SK-N-SH (cell line): ENCODE data around the gene OR6K3. TPM values are rescaled to one million over a fixed set of nuclear protein-coding genes. Genes with fewer than 3 reads are reported as not detected.

ENCODE experiments used
- CTCF ChIA-PET: fragments of 300-600, 350-600 bp; formaldehyde crosslinking; extraction: SDS; loops from one replicate; lab custom pipeline; 2021; lab: Yijun Ruan, JAX
- POLR2A ChIA-PET: fragments of 350-600 bp; sonication (Branson Sonifier 250); formaldehyde crosslinking; extraction: SDS; loops from one replicate; lab custom pipeline; 2020; ENCODE audit warnings: antibody characterized with exemption, inconsistent platforms; lab: Yijun Ruan, JAX
- DNase-seq: peaks from one replicate; pipeline ENCODE4 v3.0.0; 2012
- H2AFZ ChIP-seq: fragments of 200-600 bp; sonication (generic); 2 replicates; pipeline ENCODE4 v1.8.1; 2016; ENCODE audit warnings: antibody characterized with exemption, mild to moderate bottlenecking, low read depth
- H3F3A ChIP-seq: fragments of 200-600 bp; sonication (generic); replicated peaks from 2 replicates; pipeline ENCODE3; 2016; ENCODE audit warnings: antibody characterized with exemption, mild to moderate bottlenecking; ENCODE audit not compliant: insufficient read depth
- H3K27ac ChIP-seq, 2 experiments: fragments of 200-500 bp in 1 of 2; fragments of 200-600 bp in 1 of 2; sonication (Bioruptor generic) in 1 of 2; sonication (generic), shearing (Covaris generic) in 1 of 2; 2 replicates each; pipeline versions ENCODE4 v1.5.1 to v1.6.1; 2014 to 2016; ENCODE audit warnings: low read depth in 2 of 2, inconsistent platforms in 1 of 2, low read length in 1 of 2, mild to moderate bottlenecking in 1 of 2, mixed read lengths in 1 of 2
- H3K27me3 ChIP-seq: fragments of 200-600 bp; sonication (generic), shearing (Covaris generic); 2 replicates; pipeline ENCODE4 v1.6.1; 2016; ENCODE audit warnings: mixed run types; ENCODE audit not compliant: insufficient read depth
- H3K36me3 ChIP-seq, 2 experiments: fragments of 200-500 bp in 1 of 2; fragments of 200-600 bp in 1 of 2; sonication (Bioruptor generic) in 1 of 2; sonication (generic) in 1 of 2; replicated peaks in 1 of 2; 2 replicates each; pipeline versions ENCODE3 to v1.5.1; 2014 to 2016; ENCODE audit warnings: low read length in 1 of 2, mild to moderate bottlenecking in 1 of 2; ENCODE audit not compliant: insufficient read depth in 2 of 2, control insufficient read depth in 1 of 2
- H3K4me1 ChIP-seq, 2 experiments: fragments of 200-500 bp in 1 of 2; fragments of 200-600 bp in 1 of 2; sonication (Bioruptor generic) in 1 of 2; sonication (generic), shearing (Covaris generic) in 1 of 2; 2 replicates each; pipeline versions ENCODE4 v1.5.1 to v1.6.1; 2014 to 2016; ENCODE audit warnings: low read depth in 1 of 2, low read length in 1 of 2, mixed run types in 1 of 2; ENCODE audit not compliant: insufficient read depth in 2 of 2, control insufficient read depth in 1 of 2
- H3K4me2 ChIP-seq: fragments of 200-600 bp; sonication (generic), shearing (Covaris generic); 2 replicates; pipeline ENCODE4 v1.6.1; 2017; ENCODE audit warnings: mixed run types
- H3K4me3 ChIP-seq, 2 experiments: fragments of 200-500 bp in 1 of 2; fragments of 200-600 bp in 1 of 2; sonication (Bioruptor generic) in 1 of 2; sonication (generic), shearing (Covaris generic) in 1 of 2; 2 replicates each; pipeline versions ENCODE4 v1.5.1 to v1.8.1; 2014 to 2016; ENCODE audit warnings: low read depth in 2 of 2, inconsistent platforms in 1 of 2, low read length in 1 of 2, mild to moderate bottlenecking in 1 of 2, mixed read lengths in 1 of 2, moderate library complexity in 1 of 2
- H3K79me2 ChIP-seq: fragments of 200-600 bp; sonication (generic); 2 replicates; pipeline ENCODE4 v1.8.1; 2017; ENCODE audit warnings: mild to moderate bottlenecking; ENCODE audit not compliant: insufficient read depth
- H3K9ac ChIP-seq: fragments of 200-600 bp; sonication (generic); 2 replicates; pipeline ENCODE4 v1.6.1; 2017; ENCODE audit warnings: mixed run types
- H3K9me2 ChIP-seq: fragments of 200-600 bp; sonication (generic); 2 replicates; pipeline ENCODE4 v1.6.1; 2017; ENCODE audit warnings: mixed run types
- H3K9me3 ChIP-seq: fragments of 200-600 bp; sonication (generic); 2 replicates; pipeline ENCODE4 v1.6.1; 2017; ENCODE audit warnings: mixed run types, mild to moderate bottlenecking, moderate library complexity
- H4K20me1 ChIP-seq: fragments of 200-600 bp; sonication (generic); 2 replicates; pipeline ENCODE4 v1.6.1; 2017; ENCODE audit warnings: mild to moderate bottlenecking, mixed run types; ENCODE audit not compliant: insufficient read depth
- CHD2 ChIP-seq: fragments of 150-350 bp; IDR thresholded peaks from 2 replicates; pipeline ENCODE4 v1.6.1; 2018; ENCODE audit warnings: low read length; ENCODE audit not compliant: partially characterized antibody
- ELF1 ChIP-seq: IDR thresholded peaks from 2 replicates; pipeline ENCODE4 v1.4.0; 2012
- EP300 ChIP-seq, 2 experiments: IDR thresholded peaks; 2 replicates each; pipeline versions ENCODE4 v1.4.0 to v1.6.1; 2012; ENCODE audit warnings: borderline replicate concordance in 1 of 2, low read depth in 1 of 2, low read length in 1 of 2
- EZH2phosphoT487 ChIP-seq: fragments of 200-600 bp; sonication (generic); IDR thresholded peaks from 2 replicates; pipeline ENCODE4 v1.6.1; 2017; ENCODE audit warnings: low read depth, mixed run types, mild to moderate bottlenecking, antibody characterized with exemption, moderate library complexity, borderline replicate concordance
- MXI1 ChIP-seq: IDR thresholded peaks from 2 replicates; pipeline ENCODE4 v1.6.1; 2012; ENCODE audit warnings: mild to moderate bottlenecking, low read depth, low read length, improper control_type of control experiment
- POLR2AphosphoS5 ChIP-seq: IDR thresholded peaks from 2 replicates; pipeline ENCODE4 v1.6.1; 2012; ENCODE audit warnings: low read depth, low read length
- RAD21 ChIP-seq: IDR thresholded peaks from 2 replicates; pipeline ENCODE4 v1.6.1; 2012; ENCODE audit warnings: mild to moderate bottlenecking, low read length
- SMC3 ChIP-seq: IDR thresholded peaks from 2 replicates; pipeline ENCODE4 v1.6.1; 2012; ENCODE audit warnings: low read depth, low read length, improper control_type of control experiment
- TAF1 ChIP-seq: IDR thresholded peaks from 2 replicates; pipeline ENCODE4 v1.6.1; 2012; ENCODE audit warnings: low read depth, mild to moderate bottlenecking, low read length, moderate library complexity, borderline replicate concordance
- TEAD4 ChIP-seq: IDR thresholded peaks from 2 replicates; pipeline ENCODE4 v1.4.0; 2012; ENCODE audit warnings: mild to moderate bottlenecking, borderline replicate concordance; ENCODE audit not compliant: insufficient read depth
- USF1 ChIP-seq: IDR thresholded peaks from 2 replicates; pipeline ENCODE4 v1.4.0; 2012; ENCODE audit warnings: low read depth, borderline replicate concordance
- YY1 ChIP-seq: IDR thresholded peaks from 2 replicates; pipeline ENCODE4 v1.4.0; 2012; ENCODE audit warnings: low read depth, mild to moderate bottlenecking
- ZBTB33 ChIP-seq: IDR thresholded peaks from 2 replicates; pipeline ENCODE4 v1.4.0; 2012; ENCODE audit warnings: low read depth, borderline replicate concordance
- WGBS: methylation state at CpG from one replicate; pipeline ENCODE4 v1.1.6; 2017; ENCODE audit warnings: low lambda C conversion rate; 5-methylcytosine and 5-hydroxymethylcytosine counted together
- polyA plus RNA-seq, 3 experiments: library from polyadenylated mRNA; depleted of rRNA; stranded (reverse); fragments of >200 nt; gene quantifications; 2 replicates each; pipeline ENCODE4 v1.2.3, GENCODE V29; 2012
- TF ChIP-seq, protein P1 (sequence below): fragments of 200-600 bp; sonication (generic); IDR thresholded peaks from 2 replicates; pipeline ENCODE4 v1.6.1; 2017; ENCODE audit warnings: antibody characterized with exemption, mild to moderate bottlenecking, moderate library complexity
- TF ChIP-seq, protein P2 (sequence below): fragments of 150-350 bp; IDR thresholded peaks from 2 replicates; pipeline ENCODE4 v1.6.1; 2016; ENCODE audit warnings: mild to moderate bottlenecking, low read depth, low read length

The OR6K3 gene
- polyA plus RNA-seq, 1 of the 3 experiments (the other 2 are of a cell fraction) = not detected

- Histone ChIP-seq H2AFZ (no peak overlapping the region), H3K27me3 (no peaks in the 10 kb centered on the region), H3K4me2 (no peak overlapping the region; the same call in 1 of the 2 replicates), H3K4me3 (no peak overlapping the region; a peak in 1 of 4 replicates), H3K27ac (no peak overlapping the region), H4K20me1 (no peaks in the 10 kb centered on the region), H3K9ac (no peak overlapping the region), H3K9me2 (no peaks in the 10 kb centered on the region), H3K9me3 (no peaks in the 10 kb centered on the region), H3K36me3 (no peaks in the 10 kb centered on the region), H3K79me2 (no peaks in the 10 kb centered on the region), H3K4me1 (no peaks in the 10 kb centered on the region), H3F3A (no peaks in the 10 kb centered on the region)
- POLR2A ChIA-PET = no interaction called here
- WGBS = 0% methylated on average over 4 of the region's 4 CpGs
- no peak for DNase-seq
- TF ChIP-seq USF1 (no peak), ZBTB33 (no peak), SMC3 (no peak), EP300 (IDR thresholded peaks at IDR 0.05; ENCODE audit: borderline replicate concordance in 1 of 2, low read depth in 1 of 2, low read length in 1 of 2) (no peak)
- CTCF ChIA-PET = interaction anchor here (0.9 kb wide), 1 partner anchor 13 kb away, joined by 3 read pairs; no protein-coding TSS in a partner anchor
Measured at GRCh38 chr1:158730453-158730852, 9.9 kb upstream of the OR6K3 start.

GRCh38 chr1:158728510-158729225 is 8.1 kb upstream of the OR6K3 start:
- Histone ChIP-seq H4K20me1 (no peaks in the 10 kb centered on the region), H3K4me3 (no peak overlapping the region), H3K4me2 (no peak overlapping the region), H3K4me1 (no peaks in the 10 kb centered on the region), H3K36me3 (no peaks in the 10 kb centered on the region), H3K79me2 (no peaks in the 10 kb centered on the region), H3K27ac (no peak overlapping the region), H3K9me2 (no peaks in the 10 kb centered on the region), H3F3A (no peaks in the 10 kb centered on the region), H3K27me3 (peaks cover 10% of the 10 kb centered on the region), H3K9ac (no peak overlapping the region), H3K9me3 (no peaks in the 10 kb centered on the region), H2AFZ (no peak overlapping the region)
- ChIA-PET POLR2A (no interaction called here), CTCF (no interaction called here)
- no peak for TF ChIP-seq RAD21
- no peak for TF ChIP-seq EZH2phosphoT487
- no peak for TF ChIP-seq TEAD4
- no peak for TF ChIP-seq MXI1
- no peak for TF ChIP-seq CHD2
- TF ChIP-seq ELF1 = no peak
- TF ChIP-seq TAF1 = no peak
- no peak for TF ChIP-seq EP300 (IDR thresholded peaks at IDR 0.05; ENCODE audit: borderline replicate concordance in 1 of 2, low read depth in 1 of 2, low read length in 1 of 2)
- TF ChIP-seq, protein P1, sequence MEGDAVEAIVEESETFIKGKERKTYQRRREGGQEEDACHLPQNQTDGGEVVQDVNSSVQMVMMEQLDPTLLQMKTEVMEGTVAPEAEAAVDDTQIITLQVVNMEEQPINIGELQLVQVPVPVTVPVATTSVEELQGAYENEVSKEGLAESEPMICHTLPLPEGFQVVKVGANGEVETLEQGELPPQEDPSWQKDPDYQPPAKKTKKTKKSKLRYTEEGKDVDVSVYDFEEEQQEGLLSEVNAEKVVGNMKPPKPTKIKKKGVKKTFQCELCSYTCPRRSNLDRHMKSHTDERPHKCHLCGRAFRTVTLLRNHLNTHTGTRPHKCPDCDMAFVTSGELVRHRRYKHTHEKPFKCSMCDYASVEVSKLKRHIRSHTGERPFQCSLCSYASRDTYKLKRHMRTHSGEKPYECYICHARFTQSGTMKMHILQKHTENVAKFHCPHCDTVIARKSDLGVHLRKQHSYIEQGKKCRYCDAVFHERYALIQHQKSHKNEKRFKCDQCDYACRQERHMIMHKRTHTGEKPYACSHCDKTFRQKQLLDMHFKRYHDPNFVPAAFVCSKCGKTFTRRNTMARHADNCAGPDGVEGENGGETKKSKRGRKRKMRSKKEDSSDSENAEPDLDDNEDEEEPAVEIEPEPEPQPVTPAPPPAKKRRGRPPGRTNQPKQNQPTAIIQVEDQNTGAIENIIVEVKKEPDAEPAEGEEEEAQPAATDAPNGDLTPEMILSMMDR = no peak
- no peak for TF ChIP-seq POLR2AphosphoS5
- TF ChIP-seq, protein P2, sequence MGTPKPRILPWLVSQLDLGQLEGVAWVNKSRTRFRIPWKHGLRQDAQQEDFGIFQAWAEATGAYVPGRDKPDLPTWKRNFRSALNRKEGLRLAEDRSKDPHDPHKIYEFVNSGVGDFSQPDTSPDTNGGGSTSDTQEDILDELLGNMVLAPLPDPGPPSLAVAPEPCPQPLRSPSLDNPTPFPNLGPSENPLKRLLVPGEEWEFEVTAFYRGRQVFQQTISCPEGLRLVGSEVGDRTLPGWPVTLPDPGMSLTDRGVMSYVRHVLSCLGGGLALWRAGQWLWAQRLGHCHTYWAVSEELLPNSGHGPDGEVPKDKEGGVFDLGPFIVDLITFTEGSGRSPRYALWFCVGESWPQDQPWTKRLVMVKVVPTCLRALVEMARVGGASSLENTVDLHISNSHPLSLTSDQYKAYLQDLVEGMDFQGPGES = no peak
- no peak for TF ChIP-seq USF1
- TF ChIP-seq YY1 = no peak
- 1% methylated on average over 3 of the region's 3 CpGs for WGBS
- no peak for DNase-seq
